Measurements from ENCODE around the gene KCNT1.

KCNT1 gene

GRCh38 chr9:135780086-135780485 is 78.1 kb downstream of the KCNT1 start:
- no peaks in the 10 kb centered on the region for H3K27me3 ChIP-seq (ENCODE audit: control insufficient read depth, insufficient read depth, low read length, poor library complexity, severe bottlenecking)
- WGBS, 2 experiments: 91 to 93% methylated on average over 16 of the region's 16 CpGs
- H3K36me3 ChIP-seq (ENCODE audit: control insufficient read depth, insufficient read depth, low read length): no peaks in the 10 kb centered on the region
- H3K4me1 ChIP-seq (ENCODE audit: control insufficient read depth, insufficient read depth, low read length): no peaks in the 10 kb centered on the region
- H3K27ac ChIP-seq (ENCODE audit: insufficient read depth, low read depth, low read length, poor library complexity, severe bottlenecking): no peak overlapping the region
- no peak overlapping the region for H3K4me3 ChIP-seq (ENCODE audit: insufficient read depth, low read depth, low read length)
- H3K9me3 ChIP-seq (ENCODE audit: control insufficient read depth, low read length): no peaks in the 10 kb centered on the region

GRCh38 chr9:135780626-135781025 is 78.6 kb downstream of the KCNT1 start:
- Histone ChIP-seq H3K4me1 (ENCODE audit: control insufficient read depth, insufficient read depth, low read length) (no peaks in the 10 kb centered on the region), H3K27ac (ENCODE audit: insufficient read depth, low read depth, low read length, poor library complexity, severe bottlenecking) (no peak overlapping the region), H3K36me3 (ENCODE audit: control insufficient read depth, insufficient read depth, low read length) (no peaks in the 10 kb centered on the region), H3K9me3 (ENCODE audit: control insufficient read depth, low read length) (no peaks in the 10 kb centered on the region), H3K4me3 (ENCODE audit: insufficient read depth, low read depth, low read length) (no peak overlapping the region), H3K27me3 (ENCODE audit: control insufficient read depth, insufficient read depth, low read length, poor library complexity, severe bottlenecking) (no peaks in the 10 kb centered on the region)
- 89 to 92% methylated on average over 21 of the region's 21 CpGs for WGBS, 2 experiments

GRCh38 chr9:135782946-135783345 is 81.0 kb downstream of the KCNT1 start:
- H3K9me3 ChIP-seq (ENCODE audit: control insufficient read depth, low read length): no peaks in the 10 kb centered on the region
- no peaks in the 10 kb centered on the region for H3K4me1 ChIP-seq (ENCODE audit: control insufficient read depth, insufficient read depth, low read length)
- H3K27ac ChIP-seq (ENCODE audit: insufficient read depth, low read depth, low read length, poor library complexity, severe bottlenecking): no peak overlapping the region
- 93 to 96% methylated on average over 24 of the region's 24 CpGs for WGBS, 2 experiments
- H3K27me3 ChIP-seq (ENCODE audit: control insufficient read depth, insufficient read depth, low read length, poor library complexity, severe bottlenecking): no peaks in the 10 kb centered on the region
- no peak overlapping the region for H3K4me3 ChIP-seq (ENCODE audit: insufficient read depth, low read depth, low read length)
- no peaks in the 10 kb centered on the region for H3K36me3 ChIP-seq (ENCODE audit: control insufficient read depth, insufficient read depth, low read length)

- no peaks in the 10 kb centered on the region for H3K9me3 ChIP-seq (ENCODE audit: control insufficient read depth, low read length)
- no peaks in the 10 kb centered on the region for H3K27me3 ChIP-seq (ENCODE audit: control insufficient read depth, insufficient read depth, low read length, poor library complexity, severe bottlenecking)
- no peak overlapping the region for H3K4me3 ChIP-seq (ENCODE audit: insufficient read depth, low read depth, low read length)
- H3K27ac ChIP-seq (ENCODE audit: insufficient read depth, low read depth, low read length, poor library complexity, severe bottlenecking): no peak overlapping the region
- WGBS, 2 experiments: 87 to 89% methylated on average over 30 of the region's 30 CpGs
- no peaks in the 10 kb centered on the region for H3K4me1 ChIP-seq (ENCODE audit: control insufficient read depth, insufficient read depth, low read length)
- no peaks in the 10 kb centered on the region for H3K36me3 ChIP-seq (ENCODE audit: control insufficient read depth, insufficient read depth, low read length)
Measured at GRCh38 chr9:135783540-135784245, 81.7 kb downstream of the KCNT1 start.

GRCh38 chr9:135785013-135785575 is 83.1 kb downstream of the KCNT1 start:
- no peaks in the 10 kb centered on the region for H3K9me3 ChIP-seq (ENCODE audit: control insufficient read depth, low read length)

GRCh38 chr9:135786146-135786690 is 84.2 kb downstream of the KCNT1 start:
- Histone ChIP-seq H3K9me3 (ENCODE audit: control insufficient read depth, low read length) (no peaks in the 10 kb centered on the region), H3K27ac (ENCODE audit: insufficient read depth, low read depth, low read length, poor library complexity, severe bottlenecking) (no peak overlapping the region), H3K36me3 (ENCODE audit: control insufficient read depth, insufficient read depth, low read length) (no peaks in the 10 kb centered on the region), H3K27me3 (ENCODE audit: control insufficient read depth, insufficient read depth, low read length, poor library complexity, severe bottlenecking) (no peaks in the 10 kb centered on the region), H3K4me1 (ENCODE audit: control insufficient read depth, insufficient read depth, low read length) (no peaks in the 10 kb centered on the region), H3K4me3 (ENCODE audit: insufficient read depth, low read depth, low read length) (no peak overlapping the region)
- 94 to 95% methylated on average over 44 of the region's 44 CpGs for WGBS, 2 experiments

More at GRCh38 chr9:135785013-135785575, 83.1 kb downstream of the KCNT1 start:
- Histone ChIP-seq H3K36me3 (ENCODE audit: control insufficient read depth, insufficient read depth, low read length) (no peaks in the 10 kb centered on the region), H3K4me1 (ENCODE audit: control insufficient read depth, insufficient read depth, low read length) (no peaks in the 10 kb centered on the region), H3K4me3 (ENCODE audit: insufficient read depth, low read depth, low read length) (no peak overlapping the region), H3K27ac (ENCODE audit: insufficient read depth, low read depth, low read length, poor library complexity, severe bottlenecking) (no peak overlapping the region), H3K27me3 (ENCODE audit: control insufficient read depth, insufficient read depth, low read length, poor library complexity, severe bottlenecking) (no peaks in the 10 kb centered on the region)
- 92 to 94% methylated on average over 21 to 22 of the region's 22 CpGs for WGBS, 2 experiments

- Histone ChIP-seq H3K4me3 (ENCODE audit: insufficient read depth, low read depth, low read length) (no peak overlapping the region), H3K36me3 (ENCODE audit: control insufficient read depth, insufficient read depth, low read length) (no peaks in the 10 kb centered on the region), H3K4me1 (ENCODE audit: control insufficient read depth, insufficient read depth, low read length) (no peaks in the 10 kb centered on the region), H3K27ac (ENCODE audit: insufficient read depth, low read depth, low read length, poor library complexity, severe bottlenecking) (no peak overlapping the region), H3K27me3 (ENCODE audit: control insufficient read depth, insufficient read depth, low read length, poor library complexity, severe bottlenecking) (no peaks in the 10 kb centered on the region), H3K9me3 (ENCODE audit: control insufficient read depth, low read length) (no peaks in the 10 kb centered on the region)
- 90 to 91% methylated on average over 16 of the region's 16 CpGs for WGBS, 2 experiments
Measured at GRCh38 chr9:135787317-135787716, 85.3 kb downstream of the KCNT1 start.

- Histone ChIP-seq H3K27ac (ENCODE audit: insufficient read depth, low read depth, low read length, poor library complexity, severe bottlenecking) (no peak overlapping the region), H3K4me3 (ENCODE audit: insufficient read depth, low read depth, low read length) (no peak overlapping the region), H3K4me1 (ENCODE audit: control insufficient read depth, insufficient read depth, low read length) (no peaks in the 10 kb centered on the region), H3K27me3 (ENCODE audit: control insufficient read depth, insufficient read depth, low read length, poor library complexity, severe bottlenecking) (no peaks in the 10 kb centered on the region), H3K36me3 (ENCODE audit: control insufficient read depth, insufficient read depth, low read length) (no peaks in the 10 kb centered on the region), H3K9me3 (ENCODE audit: control insufficient read depth, low read length) (no peaks in the 10 kb centered on the region)
- 94 to 95% methylated on average over 38 of the region's 38 CpGs for WGBS, 2 experiments
Measured at GRCh38 chr9:135787776-135788575, 86.0 kb downstream of the KCNT1 start.

- no peaks in the 10 kb centered on the region for H3K36me3 ChIP-seq (ENCODE audit: control insufficient read depth, insufficient read depth, low read length)
- H3K9me3 ChIP-seq (ENCODE audit: control insufficient read depth, low read length): no peaks in the 10 kb centered on the region
- 93 to 94% methylated on average over 36 of the region's 36 CpGs for WGBS, 2 experiments
- H3K27me3 ChIP-seq (ENCODE audit: control insufficient read depth, insufficient read depth, low read length, poor library complexity, severe bottlenecking): no peaks in the 10 kb centered on the region
- no peaks in the 10 kb centered on the region for H3K4me1 ChIP-seq (ENCODE audit: control insufficient read depth, insufficient read depth, low read length)
- no peak overlapping the region for H3K27ac ChIP-seq (ENCODE audit: insufficient read depth, low read depth, low read length, poor library complexity, severe bottlenecking)
- H3K4me3 ChIP-seq (ENCODE audit: insufficient read depth, low read depth, low read length): no peak overlapping the region
Measured at GRCh38 chr9:135788576-135789300, 86.8 kb downstream of the KCNT1 start.

Data from ectodermal cell (in vitro differentiated cells).